Endothelial cell (in vitro differentiated cells): Measurements from ENCODE around the gene BMPER. TPM values are rescaled to one million over a fixed set of nuclear protein-coding genes. Genes with fewer than 3 reads are reported as not detected.

ENCODE experiments used
- DNase-seq: peaks from one replicate; pipeline ENCODE4 v3.0.0; 2021; ENCODE audit warnings: low spot score
- H3K27ac Mint-ChIP-seq: one replicate; pipeline ENCODE4 v1.8.0; 2021; ENCODE audit warnings: mixed read lengths, inconsistent platforms; ENCODE audit not compliant: unreplicated experiment
- H3K27me3 Mint-ChIP-seq: one replicate; pipeline ENCODE4 v1.8.0; 2021; ENCODE audit warnings: mild to moderate bottlenecking, moderate library complexity, mixed read lengths, inconsistent platforms; ENCODE audit not compliant: unreplicated experiment
- H3K36me3 Mint-ChIP-seq: one replicate; pipeline ENCODE4 v1.8.0; 2021; ENCODE audit warnings: mild to moderate bottlenecking, low read depth, mixed read lengths, inconsistent platforms; ENCODE audit not compliant: unreplicated experiment
- H3K4me1 Mint-ChIP-seq: one replicate; pipeline ENCODE4 v1.8.0; 2021; ENCODE audit warnings: mild to moderate bottlenecking, mixed read lengths, inconsistent platforms; ENCODE audit not compliant: unreplicated experiment
- H3K4me3 Mint-ChIP-seq: one replicate; pipeline ENCODE4 v1.8.0; 2021; ENCODE audit warnings: mild to moderate bottlenecking, mixed read lengths, inconsistent platforms; ENCODE audit not compliant: unreplicated experiment
- H3K9me3 Mint-ChIP-seq: one replicate; pipeline ENCODE4 v1.8.0; 2021; ENCODE audit warnings: mixed read lengths, inconsistent platforms; ENCODE audit not compliant: unreplicated experiment
- total RNA-seq: library from RNA; stranded (reverse); fragmentation: NEBNext Ultra II Directional; extraction: Animal tissue kit (Norgen Biotek cat#: 25700); gene quantifications from one replicate; pipeline ENCODE4 v1.2.1, GENCODE V29; 2021; ENCODE audit not compliant: unreplicated experiment
- TF ChIP-seq, protein P1 (sequence below): fragments of 200-600 bp; sonication (generic); IDR thresholded peaks from one replicate; pipeline ENCODE4 v1.5.0; 2021; ENCODE audit warnings: antibody characterized with exemption; ENCODE audit not compliant: unreplicated experiment

The BMPER gene
- total RNA-seq, 1 donor from 2014 or later = 2.5 TPM

DNA sequence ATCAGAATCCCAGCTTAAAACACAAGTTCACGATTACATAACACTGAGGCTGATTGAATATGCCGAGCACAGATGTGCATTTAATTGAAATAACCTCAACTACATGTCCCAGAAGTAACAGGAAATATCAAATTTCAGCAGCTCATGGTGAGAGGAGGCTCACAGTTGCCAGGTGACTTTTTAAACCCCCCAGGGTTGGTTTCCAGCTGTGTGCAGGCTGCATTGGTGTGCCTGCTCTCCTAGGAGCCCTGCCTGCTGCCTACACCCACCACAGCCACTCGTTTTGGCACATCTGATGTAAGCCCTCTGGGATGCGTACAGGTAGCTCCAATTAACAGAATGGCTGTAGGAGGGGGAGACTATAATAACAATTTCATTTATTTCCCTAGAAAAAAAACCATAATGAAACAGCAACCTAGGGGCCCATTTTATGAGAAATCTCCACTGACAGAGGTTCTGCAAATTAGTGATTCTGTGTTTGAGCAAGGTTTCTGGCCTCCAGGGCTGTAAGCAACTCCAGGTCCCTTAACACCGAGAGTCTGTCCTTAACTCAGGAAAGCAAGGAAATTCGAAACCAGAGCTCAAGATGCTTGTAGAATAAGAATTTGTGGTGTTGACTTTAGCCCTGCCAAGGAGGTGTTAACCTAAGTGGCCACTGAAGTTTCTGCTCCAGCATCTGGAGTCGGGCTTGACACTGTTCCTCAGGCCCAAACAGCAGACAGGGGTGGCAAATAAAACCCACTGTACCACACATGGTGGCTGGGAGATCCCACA is 161.9 kb downstream of the BMPER start:
- Mint-ChIP-seq H3K36me3 (no peaks in the 10 kb centered on the region), H3K4me1 (no peaks in the 10 kb centered on the region), H3K27me3 (peaks cover 2% of the 10 kb centered on the region), H3K9me3 (no peaks in the 10 kb centered on the region), H3K4me3 (no peak overlapping the region), H3K27ac (no peak overlapping the region)
- DNase-seq = no peak
- TF ChIP-seq, protein P1, sequence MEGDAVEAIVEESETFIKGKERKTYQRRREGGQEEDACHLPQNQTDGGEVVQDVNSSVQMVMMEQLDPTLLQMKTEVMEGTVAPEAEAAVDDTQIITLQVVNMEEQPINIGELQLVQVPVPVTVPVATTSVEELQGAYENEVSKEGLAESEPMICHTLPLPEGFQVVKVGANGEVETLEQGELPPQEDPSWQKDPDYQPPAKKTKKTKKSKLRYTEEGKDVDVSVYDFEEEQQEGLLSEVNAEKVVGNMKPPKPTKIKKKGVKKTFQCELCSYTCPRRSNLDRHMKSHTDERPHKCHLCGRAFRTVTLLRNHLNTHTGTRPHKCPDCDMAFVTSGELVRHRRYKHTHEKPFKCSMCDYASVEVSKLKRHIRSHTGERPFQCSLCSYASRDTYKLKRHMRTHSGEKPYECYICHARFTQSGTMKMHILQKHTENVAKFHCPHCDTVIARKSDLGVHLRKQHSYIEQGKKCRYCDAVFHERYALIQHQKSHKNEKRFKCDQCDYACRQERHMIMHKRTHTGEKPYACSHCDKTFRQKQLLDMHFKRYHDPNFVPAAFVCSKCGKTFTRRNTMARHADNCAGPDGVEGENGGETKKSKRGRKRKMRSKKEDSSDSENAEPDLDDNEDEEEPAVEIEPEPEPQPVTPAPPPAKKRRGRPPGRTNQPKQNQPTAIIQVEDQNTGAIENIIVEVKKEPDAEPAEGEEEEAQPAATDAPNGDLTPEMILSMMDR = no peak

DNA sequence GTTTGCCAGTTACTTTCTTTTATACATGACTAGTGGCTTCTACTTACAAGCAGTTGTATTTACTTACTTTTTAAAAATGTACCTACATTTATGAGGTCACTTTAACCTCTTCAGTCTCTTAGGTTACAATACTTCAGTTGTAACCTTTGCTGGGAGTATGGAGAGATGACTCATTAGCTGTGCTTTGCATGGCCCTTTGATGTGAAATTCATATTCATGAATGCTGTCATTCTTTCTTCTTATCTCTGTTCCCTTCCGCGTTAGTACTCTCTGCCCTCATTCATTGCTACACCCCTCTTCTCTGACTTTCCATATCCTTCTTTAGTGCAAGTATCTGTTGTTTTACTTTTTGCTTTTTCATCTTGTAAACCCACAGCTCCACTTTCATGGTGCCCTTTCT is 164.3 kb downstream of the BMPER start:
- Mint-ChIP-seq H3K4me1 (no peaks in the 10 kb centered on the region), H3K4me3 (no peak overlapping the region), H3K36me3 (no peaks in the 10 kb centered on the region), H3K27ac (no peak overlapping the region), H3K27me3 (peaks cover 2% of the 10 kb centered on the region), H3K9me3 (no peaks in the 10 kb centered on the region)
- DNase-seq = no peak
- TF ChIP-seq, protein P1 = no peak

DNA sequence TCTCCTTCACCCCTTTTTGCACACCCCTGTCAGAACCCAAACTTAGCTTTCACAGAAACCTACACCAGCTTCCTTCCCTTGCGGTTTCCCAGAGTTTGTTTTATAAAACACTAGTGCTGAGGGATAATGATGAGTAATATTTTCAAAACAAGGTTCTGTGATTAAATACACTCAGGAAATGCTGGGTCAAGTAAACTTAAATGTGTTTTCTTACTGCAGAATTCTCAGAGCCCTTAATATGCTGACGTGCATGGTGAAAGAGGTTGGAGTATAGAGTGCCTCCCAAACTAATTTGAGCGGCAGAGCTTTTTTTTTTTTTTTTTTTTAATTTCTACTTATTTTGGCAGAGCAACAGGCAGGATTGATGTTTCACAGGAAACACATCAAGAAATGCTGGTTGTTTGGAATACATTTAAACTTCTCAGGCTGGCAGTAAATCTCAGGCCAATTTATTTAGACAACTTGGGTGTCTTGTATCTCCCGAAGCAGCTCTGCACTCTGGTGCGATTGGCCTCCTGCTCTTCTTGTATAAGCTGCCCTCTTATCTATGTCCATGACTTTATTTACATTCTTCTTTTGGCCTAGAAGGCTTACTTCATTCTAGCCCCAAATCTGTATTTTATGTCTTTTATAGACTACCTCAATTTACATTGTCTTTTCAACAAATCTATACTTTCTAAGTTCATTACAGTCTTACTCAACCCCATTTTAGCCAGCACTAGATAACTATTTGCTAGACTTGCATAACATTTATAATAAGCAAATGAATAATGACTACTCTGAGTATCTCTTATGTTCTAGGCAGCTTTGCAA is 165.4 kb downstream of the BMPER start:
- no peaks in the 10 kb centered on the region for H3K9me3 Mint-ChIP-seq
- H3K36me3 Mint-ChIP-seq = no peaks in the 10 kb centered on the region
- TF ChIP-seq, protein P1 = no peak
- H3K4me3 Mint-ChIP-seq = no peak overlapping the region
- no peak overlapping the region for H3K27ac Mint-ChIP-seq
- H3K4me1 Mint-ChIP-seq = no peaks in the 10 kb centered on the region
- no peak for DNase-seq
- H3K27me3 Mint-ChIP-seq = peaks cover 2% of the 10 kb centered on the region

DNA sequence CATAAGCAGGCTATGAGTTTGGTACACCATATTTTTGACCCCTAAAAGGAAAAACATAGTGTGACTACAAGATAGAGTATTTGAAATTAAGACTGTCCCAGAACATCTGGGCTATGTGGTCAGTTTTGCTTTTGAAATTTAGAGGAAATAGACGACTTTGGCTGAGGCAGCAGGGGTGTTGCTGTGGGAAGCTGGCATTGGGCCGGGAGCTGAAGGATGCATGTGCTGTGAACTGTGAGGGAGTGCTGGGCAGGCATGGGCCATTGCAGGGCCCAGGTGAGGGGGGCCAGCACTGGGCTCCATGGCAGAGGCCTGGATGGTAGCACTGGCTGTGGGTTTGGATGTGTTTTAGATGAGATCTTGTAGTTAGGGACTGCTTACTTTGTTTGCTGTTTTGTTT is 168.3 kb downstream of the BMPER start:
- no peaks in the 10 kb centered on the region for H3K4me1 Mint-ChIP-seq
- no peak overlapping the region for H3K27ac Mint-ChIP-seq
- TF ChIP-seq, protein P1 = no peak
- no peak overlapping the region for H3K4me3 Mint-ChIP-seq
- no peak for DNase-seq
- peaks cover 2% of the 10 kb centered on the region for H3K27me3 Mint-ChIP-seq
- no peaks in the 10 kb centered on the region for H3K9me3 Mint-ChIP-seq
- no peaks in the 10 kb centered on the region for H3K36me3 Mint-ChIP-seq

DNA sequence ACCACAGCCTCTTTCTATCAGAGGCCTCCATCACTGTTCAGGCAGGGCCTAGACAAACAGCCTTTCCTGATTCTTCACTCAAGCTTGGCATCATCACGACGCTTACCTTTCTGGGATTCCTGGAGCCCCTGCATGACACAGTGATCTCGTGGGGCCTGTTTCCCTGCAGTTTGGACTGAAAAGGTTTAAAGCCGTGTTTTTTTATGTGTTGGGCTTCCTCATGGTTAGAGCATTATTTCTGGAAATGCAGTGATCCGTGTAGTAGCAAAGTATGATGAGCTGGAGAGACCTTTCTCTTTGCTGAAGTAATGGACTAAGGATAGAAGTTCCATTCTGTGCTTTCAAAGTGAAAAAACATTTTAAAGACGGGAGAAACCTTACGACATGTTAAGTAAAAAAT is 169.1 kb downstream of the BMPER start:
- Mint-ChIP-seq H3K4me1 (no peaks in the 10 kb centered on the region), H3K27me3 (peaks cover 2% of the 10 kb centered on the region), H3K9me3 (no peaks in the 10 kb centered on the region), H3K27ac (no peak overlapping the region), H3K36me3 (no peaks in the 10 kb centered on the region), H3K4me3 (no peak overlapping the region)
- no peak for DNase-seq
- TF ChIP-seq, protein P1 = no peak
